BLaER1 (cell line): ENCODE results near the gene DTX1.
A peak's percentile ranks its signal among the peaks of the same experiment; 100 is the strongest.

Source experiments
- H3K27ac ChIP-seq: shearing (Covaris generic); formaldehyde crosslinking; 2 replicates; pipeline ENCODE4 v1.8.1; 2022
- H3K27me3 ChIP-seq: shearing (Covaris generic); formaldehyde crosslinking; 2 replicates; pipeline ENCODE4 v1.8.1; 2022
- H3K36me3 ChIP-seq: shearing (Covaris generic); formaldehyde crosslinking; 2 replicates; pipeline ENCODE4 v1.8.1; 2022
- H3K4me1 ChIP-seq: shearing (Covaris generic); formaldehyde crosslinking; 2 replicates; pipeline ENCODE4 v1.8.1; 2022
- H3K4me2 ChIP-seq: shearing (Covaris generic); formaldehyde crosslinking; 2 replicates; pipeline ENCODE4 v1.8.1; 2022
- H3K4me3 ChIP-seq: shearing (Covaris generic); formaldehyde crosslinking; 2 replicates; pipeline ENCODE4 v1.8.1; 2022
- H3K9ac ChIP-seq: shearing (Covaris generic); formaldehyde crosslinking; 2 replicates; pipeline ENCODE4 v1.8.1; 2022
- H3K9me3 ChIP-seq: shearing (Covaris generic); formaldehyde crosslinking; 2 replicates; pipeline ENCODE4 v1.8.1; 2022
- H4K20me1 ChIP-seq: shearing (Covaris generic); formaldehyde crosslinking; 2 replicates; pipeline ENCODE4 v1.8.1; 2022
- Cebpa-rat ChIP-seq: shearing (Covaris generic); IDR thresholded peaks from 2 replicates; pipeline ENCODE4 v1.8.1; 2022

Gene DTX1

DNA sequence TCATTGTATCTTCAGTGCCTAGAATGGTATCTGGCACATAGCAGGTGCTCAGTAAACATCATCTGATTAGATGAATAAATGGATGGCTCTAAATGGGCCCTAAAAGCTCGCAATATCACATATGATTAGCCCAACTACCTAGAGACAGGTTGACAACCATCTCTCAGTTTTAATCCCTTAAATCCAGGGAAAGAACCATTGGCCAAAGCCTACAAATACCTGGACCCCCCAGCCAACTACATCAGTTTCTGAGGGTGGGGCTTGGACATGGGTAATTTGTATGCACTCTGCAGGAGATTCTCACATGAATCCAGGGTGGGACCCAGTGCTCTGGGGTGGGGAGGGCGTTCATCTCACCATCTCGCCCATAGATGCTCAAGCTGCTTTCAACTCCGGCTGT is 4.8 kb upstream of the DTX1 start:
- Histone ChIP-seq H3K4me1 (peaks cover 92% of the 10 kb centered on the region), H3K27me3 (peaks cover 16% of the 10 kb centered on the region; the same call in 1 of the 2 replicates), H4K20me1 (no peaks in the 10 kb centered on the region), H3K4me2 (peak overlapping the region; percentile 83), H3K36me3 (no peaks in the 10 kb centered on the region), H3K9me3 (no peaks in the 10 kb centered on the region), H3K4me3 (no peak overlapping the region), H3K9ac (peak overlapping the region; percentile 55; the same call in 1 of the 2 replicates), H3K27ac (peak overlapping the region; percentile 67)
- TF ChIP-seq Cebpa-rat: no peak

DNA sequence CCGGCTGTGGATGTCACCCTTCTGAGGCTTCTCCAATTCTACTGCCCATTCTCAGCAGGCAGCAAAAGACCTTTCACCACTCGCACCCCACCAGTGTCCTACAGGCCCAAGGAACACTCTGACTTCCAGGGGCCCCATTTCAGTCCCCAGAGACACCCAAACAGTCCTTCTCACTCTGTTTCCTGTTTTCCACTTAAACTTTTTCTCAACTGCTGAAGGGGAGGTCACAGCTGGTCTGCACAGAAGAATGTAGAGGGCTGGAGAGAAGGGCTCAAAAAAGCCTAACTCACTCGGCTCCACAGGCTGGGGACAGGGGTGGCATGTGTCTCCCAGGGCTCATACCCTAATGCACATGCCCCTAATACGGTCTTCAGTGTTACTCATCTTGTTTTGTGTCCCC is 4.2 kb upstream of the DTX1 start:
- Histone ChIP-seq H3K36me3 (no peaks in the 10 kb centered on the region), H3K4me2 (peak overlapping the region; percentile 83)

DNA sequence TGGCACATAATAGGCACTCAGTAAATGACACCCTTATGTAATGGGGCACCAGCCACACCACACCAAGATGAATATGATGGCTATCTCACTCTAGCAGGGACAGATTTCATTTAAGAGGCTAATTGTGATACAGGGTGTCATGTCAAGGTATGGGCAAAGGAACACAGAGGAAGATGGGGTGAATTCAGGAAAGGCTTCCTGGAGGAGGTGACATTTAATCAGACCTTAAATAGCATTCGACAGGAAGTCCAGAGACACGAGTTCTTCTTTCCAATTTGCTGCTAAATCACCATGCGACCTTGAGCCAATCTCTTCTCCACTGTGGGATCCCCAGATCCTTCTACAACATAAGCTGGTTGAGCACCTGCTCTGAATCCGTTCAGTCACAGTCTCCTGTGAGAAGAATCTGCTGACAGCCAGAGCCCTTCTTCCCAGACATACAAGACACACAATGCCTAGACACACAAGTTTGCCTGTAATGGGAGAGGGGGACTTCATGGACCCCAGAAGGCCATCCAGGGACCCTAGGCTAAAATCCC is 1.5 kb upstream of the DTX1 start:
- no peak overlapping the region; the same call in 1 of the 2 replicates for H3K27ac ChIP-seq
- no peaks in the 10 kb centered on the region; the same call in 1 of the 2 replicates for H3K36me3 ChIP-seq
- H3K9ac ChIP-seq: no peak overlapping the region
- peaks cover 17% of the 10 kb centered on the region for H4K20me1 ChIP-seq
- no peak overlapping the region for H3K4me3 ChIP-seq
- TF ChIP-seq Cebpa-rat: no peak
- peak overlapping the region; percentile 94 for H3K4me2 ChIP-seq
- peaks cover 89% of the 10 kb centered on the region for H3K4me1 ChIP-seq
- peaks cover 26% of the 10 kb centered on the region; the same call in 1 of the 2 replicates for H3K27me3 ChIP-seq
- H3K9me3 ChIP-seq: no peaks in the 10 kb centered on the region

More for the DNA sequence above, 4.2 kb upstream of the DTX1 start:
- Histone ChIP-seq H3K27ac (peak overlapping the region; percentile 67), H3K9ac (peak overlapping the region; percentile 55), H3K27me3 (peaks cover 20% of the 10 kb centered on the region; the same call in 1 of the 2 replicates), H3K4me3 (peak overlapping the region; percentile 20; the same call in 1 of the 2 replicates), H3K9me3 (no peaks in the 10 kb centered on the region), H3K4me1 (peaks cover 89% of the 10 kb centered on the region), H4K20me1 (no peaks in the 10 kb centered on the region)
- no peak for TF ChIP-seq Cebpa-rat

DNA sequence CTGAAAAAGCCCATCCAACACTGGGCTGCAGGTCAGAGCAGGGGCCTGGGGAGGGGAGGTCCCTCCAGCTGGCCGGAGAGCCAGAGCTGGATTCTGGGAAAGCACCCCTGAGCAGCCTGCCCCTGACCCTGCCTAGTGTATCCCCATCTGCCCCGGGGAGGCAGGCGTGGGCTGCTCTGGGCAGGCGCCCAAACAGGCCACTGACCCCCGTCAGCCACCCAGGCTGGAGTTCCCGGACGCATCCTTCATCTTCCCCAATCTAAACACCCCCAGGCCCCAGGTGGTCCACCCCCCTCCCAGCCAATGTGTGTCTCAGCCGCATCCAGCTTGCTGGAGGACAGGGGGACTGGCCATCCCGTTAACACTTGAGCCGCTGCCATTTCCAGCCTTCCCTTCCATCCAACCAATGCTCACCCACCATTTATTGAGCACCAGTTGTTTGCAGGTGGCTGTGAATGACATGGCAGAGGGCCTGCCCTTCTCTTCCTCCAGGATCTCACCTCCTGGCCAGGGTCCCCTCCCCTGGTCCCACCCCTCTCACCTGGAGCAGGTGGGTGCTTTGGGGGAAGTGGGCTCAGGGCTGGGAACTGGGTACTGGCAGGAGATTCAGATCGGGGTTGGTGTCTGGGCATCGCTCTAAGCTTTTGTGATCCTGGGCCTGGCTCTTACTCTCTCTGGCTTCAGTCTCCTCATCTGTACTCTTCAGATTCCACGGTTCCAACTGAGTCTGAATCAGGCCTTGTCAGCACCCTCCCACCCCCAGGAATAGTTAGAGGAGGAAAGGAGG is 743 bp upstream of the DTX1 start:
- peaks cover 24% of the 10 kb centered on the region for H4K20me1 ChIP-seq
- H3K9me3 ChIP-seq: no peaks in the 10 kb centered on the region
- peak overlapping the region; percentile 89 for H3K27ac ChIP-seq
- TF ChIP-seq Cebpa-rat: no peak
- H3K36me3 ChIP-seq: no peaks in the 10 kb centered on the region; the same call in 1 of the 2 replicates
- H3K27me3 ChIP-seq: peaks cover 26% of the 10 kb centered on the region; the same call in 1 of the 2 replicates
- H3K4me2 ChIP-seq: peak overlapping the region; percentile 94
- H3K4me3 ChIP-seq: peak overlapping the region; percentile 91
- peaks cover 89% of the 10 kb centered on the region for H3K4me1 ChIP-seq
- H3K9ac ChIP-seq: peak overlapping the region; percentile 88

DNA sequence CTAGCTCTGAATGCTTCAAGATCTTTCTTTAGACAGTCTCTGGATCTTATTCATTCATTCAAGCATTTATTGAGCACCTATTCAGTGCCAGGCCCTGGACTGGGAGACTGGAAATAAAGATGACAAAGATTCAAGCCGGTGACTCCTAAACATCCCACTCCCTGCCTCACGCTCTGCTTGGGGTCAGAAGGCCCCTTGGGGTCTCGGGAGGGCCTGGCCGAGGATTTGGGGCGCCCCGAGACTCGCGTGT is 224 bp upstream of the DTX1 start:
- H3K36me3 ChIP-seq: no peaks in the 10 kb centered on the region; the same call in 1 of the 2 replicates
- peak overlapping the region; percentile 88 for H3K9ac ChIP-seq
- H3K4me3 ChIP-seq: peak overlapping the region; percentile 91
- H3K27me3 ChIP-seq: peaks cover 26% of the 10 kb centered on the region; the same call in 1 of the 2 replicates
- H3K4me2 ChIP-seq: peak overlapping the region; percentile 94
- no peaks in the 10 kb centered on the region for H3K9me3 ChIP-seq
- no peak for TF ChIP-seq Cebpa-rat
- H3K27ac ChIP-seq: peak overlapping the region; percentile 89
- H3K4me1 ChIP-seq: peaks cover 89% of the 10 kb centered on the region
- H4K20me1 ChIP-seq: peaks cover 29% of the 10 kb centered on the region

DNA sequence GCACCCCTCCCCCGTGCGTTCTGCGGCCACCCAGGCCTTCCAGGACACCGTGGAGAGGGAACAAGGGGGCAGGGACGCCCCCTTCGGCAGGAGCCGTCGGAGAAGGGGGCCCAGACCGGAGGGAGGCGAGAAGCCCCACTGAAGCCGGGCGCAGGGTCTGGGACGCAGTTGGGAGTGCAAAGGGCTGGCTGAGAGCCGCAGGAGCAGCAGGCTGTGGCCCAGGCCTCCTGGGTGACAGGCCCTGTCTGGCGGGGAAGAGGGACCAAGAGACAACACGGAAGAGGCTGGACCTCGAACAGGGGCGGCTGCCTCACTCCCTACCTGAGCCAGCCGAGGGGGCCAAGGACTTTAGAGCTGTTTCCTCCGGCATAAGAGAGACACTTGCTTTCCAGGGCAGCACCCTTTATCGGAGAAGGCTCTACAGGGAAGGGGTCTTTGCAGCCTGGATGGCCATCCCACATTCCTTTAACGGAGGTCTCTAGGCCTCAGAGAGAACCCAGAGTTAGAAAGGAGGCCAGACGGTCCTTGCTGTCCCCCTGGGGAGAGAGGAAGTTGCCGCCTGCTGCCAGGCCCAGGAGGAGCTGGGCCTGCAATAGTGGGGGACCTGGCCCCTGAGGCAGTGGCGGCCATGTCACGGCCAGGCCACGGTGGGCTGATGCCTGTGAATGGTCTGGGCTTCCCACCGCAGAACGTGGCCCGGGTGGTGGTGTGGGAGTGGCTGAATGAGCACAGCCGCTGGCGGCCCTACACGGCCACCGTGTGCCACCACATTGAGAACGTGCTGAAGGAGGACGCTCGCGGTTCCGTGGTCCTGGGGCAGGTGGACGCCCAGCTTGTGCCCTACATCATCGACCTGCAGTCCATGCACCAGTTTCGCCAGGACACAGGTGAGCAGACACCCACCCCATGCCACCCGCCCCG is 1.3 kb downstream of the DTX1 start:
- Histone ChIP-seq H3K9me3 (no peaks in the 10 kb centered on the region), H3K9ac (peak overlapping the region; percentile 88), H3K4me3 (peak overlapping the region; percentile 91), H3K36me3 (no peaks in the 10 kb centered on the region; the same call in 1 of the 2 replicates), H4K20me1 (peaks cover 45% of the 10 kb centered on the region), H3K27ac (peak overlapping the region; percentile 89), H3K27me3 (peaks cover 26% of the 10 kb centered on the region; the same call in 1 of the 2 replicates), H3K4me2 (peak overlapping the region; percentile 94), H3K4me1 (peaks cover 89% of the 10 kb centered on the region)
- no peak for TF ChIP-seq Cebpa-rat

DNA sequence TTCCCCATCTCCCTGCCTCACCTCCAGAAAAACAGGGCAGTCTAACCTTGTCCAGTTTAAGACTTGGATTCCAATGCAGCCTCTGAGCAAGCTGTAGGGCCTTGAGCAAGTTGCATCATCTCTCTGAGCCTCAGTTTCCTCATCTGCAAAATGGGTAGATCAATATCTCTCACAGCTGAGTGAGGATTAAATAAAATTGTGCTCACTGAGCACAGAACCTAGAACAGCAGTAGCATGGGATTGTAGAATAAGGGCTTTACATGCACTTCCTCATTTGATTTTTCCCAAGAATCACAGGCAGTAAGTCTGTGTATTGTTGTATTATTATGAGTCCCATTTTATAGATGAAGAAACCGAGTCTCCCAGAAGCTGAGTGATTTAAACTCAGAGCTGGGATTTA is 2.0 kb downstream of the DTX1 start:
- H3K27ac ChIP-seq: no peak overlapping the region
- peaks cover 89% of the 10 kb centered on the region for H3K4me1 ChIP-seq
- H3K4me3 ChIP-seq: peak overlapping the region; percentile 91; the same call in 1 of the 2 replicates
- no peak overlapping the region for H3K9ac ChIP-seq
- H3K27me3 ChIP-seq: peaks cover 26% of the 10 kb centered on the region; the same call in 1 of the 2 replicates
- H3K9me3 ChIP-seq: no peaks in the 10 kb centered on the region
- H3K36me3 ChIP-seq: no peaks in the 10 kb centered on the region; the same call in 1 of the 2 replicates
- H3K4me2 ChIP-seq: peak overlapping the region; percentile 94
- peaks cover 52% of the 10 kb centered on the region for H4K20me1 ChIP-seq
- no peak for TF ChIP-seq Cebpa-rat

DNA sequence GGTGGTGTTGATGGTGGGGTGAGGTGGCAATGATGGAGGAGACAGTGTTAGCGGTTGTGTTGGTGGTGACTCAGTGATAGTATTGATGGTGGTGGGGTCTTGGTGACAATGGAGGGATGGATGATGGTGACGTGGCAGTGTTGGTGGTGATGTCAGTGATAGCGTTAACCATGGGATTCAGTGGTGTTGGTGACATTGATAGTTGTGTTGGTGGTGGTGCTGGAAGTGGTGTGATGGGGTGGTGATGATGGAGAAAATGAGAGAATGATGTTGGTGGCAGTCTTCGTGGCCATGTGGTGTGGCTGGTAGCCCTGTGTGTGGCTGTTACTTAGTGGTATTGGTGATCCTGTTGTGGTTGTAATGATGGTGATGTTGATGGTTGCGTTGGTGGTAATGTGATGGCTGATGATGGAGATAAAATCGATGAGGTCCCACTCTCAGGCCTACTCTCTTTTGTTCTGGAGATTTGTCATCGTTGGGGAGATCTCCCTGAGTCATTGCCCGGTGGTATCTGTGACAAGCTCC is 2.6 kb downstream of the DTX1 start:
- H3K27ac ChIP-seq: no peak overlapping the region
- H3K9ac ChIP-seq: no peak overlapping the region
- no peaks in the 10 kb centered on the region; the same call in 1 of the 2 replicates for H3K36me3 ChIP-seq
- H3K9me3 ChIP-seq: no peaks in the 10 kb centered on the region
- peak overlapping the region; percentile 94 for H3K4me2 ChIP-seq
- peaks cover 26% of the 10 kb centered on the region; the same call in 1 of the 2 replicates for H3K27me3 ChIP-seq
- H3K4me3 ChIP-seq: peak overlapping the region; percentile 91; the same call in 1 of the 2 replicates
- peaks cover 58% of the 10 kb centered on the region for H4K20me1 ChIP-seq
- no peak for TF ChIP-seq Cebpa-rat
- peaks cover 90% of the 10 kb centered on the region for H3K4me1 ChIP-seq

DNA sequence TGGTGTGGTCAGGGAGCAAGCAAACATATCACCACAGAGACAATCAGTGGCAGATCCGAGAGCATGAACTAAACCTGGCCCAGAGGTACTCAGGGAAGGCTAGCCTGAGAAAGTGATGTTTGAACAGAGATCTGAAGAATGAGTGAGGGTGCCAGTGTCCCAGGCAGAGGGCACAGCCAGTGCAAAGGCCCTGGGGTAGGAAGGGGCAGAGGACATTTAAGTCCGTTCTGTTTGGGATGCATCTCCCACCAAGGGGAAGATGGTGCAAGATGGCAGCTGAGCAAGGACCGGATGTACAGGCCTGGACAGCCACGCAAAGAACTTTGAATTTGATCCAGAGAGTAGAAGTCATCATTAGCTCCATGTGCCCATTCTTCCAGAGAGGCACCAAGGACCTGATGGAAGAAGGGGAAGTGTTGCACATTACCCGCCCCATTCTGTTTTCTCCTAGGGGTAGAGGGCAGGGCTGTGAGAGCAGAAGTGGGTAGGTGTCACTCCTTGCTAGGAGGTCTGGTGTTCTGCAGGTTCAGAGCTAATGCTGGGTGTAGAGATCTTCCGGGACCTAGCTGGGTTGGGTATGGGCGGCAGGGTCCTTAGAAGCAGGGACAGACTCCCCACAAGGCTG is 3.9 kb downstream of the DTX1 start:
- TF ChIP-seq Cebpa-rat: no peak
- Histone ChIP-seq H4K20me1 (peaks cover 71% of the 10 kb centered on the region), H3K4me3 (no peak overlapping the region), H3K4me2 (peak overlapping the region; percentile 94), H3K27me3 (peaks cover 24% of the 10 kb centered on the region; the same call in 1 of the 2 replicates), H3K27ac (no peak overlapping the region), H3K4me1 (peaks cover 90% of the 10 kb centered on the region), H3K9me3 (no peaks in the 10 kb centered on the region), H3K36me3 (no peaks in the 10 kb centered on the region; the same call in 1 of the 2 replicates), H3K9ac (no peak overlapping the region)
